GM12878 (cell line): ENCODE measurements around the gene ARL13A.

Experiments
- BMI1 ChIP-seq: fragments of 450-650 bp; IDR thresholded peaks from 2 replicates; pipeline ENCODE4 v1.6.1; 2016; ENCODE audit warnings: mild to moderate bottlenecking, moderate library complexity, borderline replicate concordance
- CTCF ChIP-seq, 3 experiments: IDR thresholded peaks in 2 of 3; conservative IDR thresholded peaks in 1 of 3; 2 replicates each; pipeline ENCODE4 v1.5.1; 2011; ENCODE audit warnings: low read depth in 3 of 3, low read length in 3 of 3, mild to moderate bottlenecking in 3 of 3, control low read depth in 2 of 3, moderate library complexity in 2 of 3, inconsistent platforms in 1 of 3, mixed read lengths in 1 of 3; ENCODE audit not compliant: control insufficient read depth in 2 of 3, insufficient read depth in 1 of 3; ENCODE audit errors: extremely low read depth in 1 of 3
- EP300 ChIP-seq, 2 experiments: fragments of 150-350 bp in 1 of 2; IDR thresholded peaks; 2 replicates each; pipeline ENCODE4 v1.6.1; 2011 to 2012; ENCODE audit warnings: low read depth in 2 of 2, low read length in 2 of 2, borderline replicate concordance in 1 of 2, improper control_type of control experiment in 1 of 2, inconsistent platforms in 1 of 2; ENCODE audit not compliant: control insufficient read depth in 1 of 2
- ETV6 ChIP-seq, 2 experiments: fragments of 450-650 bp in 1 of 2; IDR thresholded peaks in 1 of 2; conservative IDR thresholded peaks in 1 of 2; 2 replicates each; pipeline ENCODE4 v1.6.1; 2014; ENCODE audit warnings: antibody characterized with exemption in 1 of 2, borderline replicate concordance in 1 of 2, low read depth in 1 of 2, mild to moderate bottlenecking in 1 of 2, moderate library complexity in 1 of 2
- JUND ChIP-seq: IDR thresholded peaks from 2 replicates; pipeline ENCODE4 v1.6.1; 2012; ENCODE audit warnings: low read depth, mild to moderate bottlenecking, low read length, improper control_type of control experiment, moderate library complexity
- POLR2AphosphoS5 ChIP-seq: IDR thresholded peaks from 2 replicates; pipeline ENCODE4 v1.6.1; 2011; ENCODE audit warnings: mild to moderate bottlenecking, low read length, inconsistent platforms
- SPI1 ChIP-seq: IDR thresholded peaks from 2 replicates; pipeline ENCODE4 v1.6.1; 2011; ENCODE audit warnings: low read depth, mild to moderate bottlenecking, low read length, moderate library complexity, borderline replicate concordance; ENCODE audit not compliant: insufficient read depth
- STAT3 ChIP-seq: IDR thresholded peaks from 2 replicates; pipeline ENCODE4 v1.6.1; 2011; ENCODE audit warnings: low read depth, low read length, improper control_type of control experiment
- YY1 ChIP-seq: IDR thresholded peaks from 2 replicates; pipeline ENCODE4 v1.6.1; 2011; ENCODE audit warnings: low read depth, mild to moderate bottlenecking, low read length
- ZNF687 ChIP-seq: fragments of 450-650 bp; IDR thresholded peaks from 2 replicates; pipeline ENCODE4 v1.6.1; 2017; ENCODE audit warnings: mild to moderate bottlenecking, moderate library complexity

GRCh38 chrX:101009090-101009489 lies 39.6 kb downstream of the ARL13A start:
- TF ChIP-seq BMI1 (no peak), SPI1 (no peak), POLR2AphosphoS5 (no peak), ZNF687 (no peak), EP300 (IDR thresholded peaks at IDR 0.05; ENCODE audit: borderline replicate concordance in 1 of 2, control insufficient read depth in 1 of 2, low read depth in 2 of 2, low read length in 2 of 2) (no peak), STAT3 (no peak), YY1 (no peak), CTCF (IDR thresholded peaks at IDR 0.05 in 2 of 3, conservative IDR thresholded peaks at IDR 0.05 in 1 of 3; ENCODE audit: control insufficient read depth in 2 of 3, extremely low read depth in 1 of 3, insufficient read depth in 1 of 3, low read depth in 3 of 3, low read length in 3 of 3) (no peak), ETV6 (conservative IDR thresholded peaks at IDR 0.05 in 1 of 2, IDR thresholded peaks at IDR 0.05 in 1 of 2; ENCODE audit: borderline replicate concordance in 1 of 2, low read depth in 1 of 2) (no peak), JUND (no peak)
